GM21360 (cell line): ENCODE results near the gene RAET1L.
"Not testable (repeated sequence)": the region's sequence is repeated elsewhere in the genome, so short reads cannot be mapped to it uniquely, and the experiment has no call there.

Experiments
- ATAC-seq: cut with Tn5 transposase; IDR thresholded peaks from one replicate; pipeline ENCODE4 v1.9.1; 2021; ENCODE audit warnings: mild to moderate bottlenecking, moderate library complexity; ENCODE audit not compliant: unreplicated experiment

RAET1L gene

GRCh38 chr6:150025201-150025917 is at the start of gene RAET1L:
TSS of gene RAET1L (minus strand) at chr6:150025532. CDS start at chr6:150025471, 61 bp downstream.
- no peak for ATAC-seq

GRCh38 chr6:150075034-150075421 is 49.7 kb upstream of the RAET1L start:
- ATAC-seq, result no peak

GRCh38 chr6:150074396-150075033 is 49.2 kb upstream of the RAET1L start:
- not testable (repeated sequence) for ATAC-seq

GRCh38 chr6:150072201-150072600 is 46.9 kb upstream of the RAET1L start:
- no peak for ATAC-seq

GRCh38 chr6:150070236-150070818 is 45.0 kb upstream of the RAET1L start:
- no peak for ATAC-seq

- no peak for ATAC-seq
These were observed 44.4 kb upstream of the RAET1L start for GRCh38 chr6:150069706-150070105.

- peak; percentile 81 for ATAC-seq
These were observed 43.7 kb upstream of the RAET1L start, which contains the start of gene ULBP3 for GRCh38 chr6:150068720-150069648. TSS of gene ULBP3 (minus strand) at chr6:150069121. CDS start at chr6:150069066, 55 bp downstream.

DNA sequence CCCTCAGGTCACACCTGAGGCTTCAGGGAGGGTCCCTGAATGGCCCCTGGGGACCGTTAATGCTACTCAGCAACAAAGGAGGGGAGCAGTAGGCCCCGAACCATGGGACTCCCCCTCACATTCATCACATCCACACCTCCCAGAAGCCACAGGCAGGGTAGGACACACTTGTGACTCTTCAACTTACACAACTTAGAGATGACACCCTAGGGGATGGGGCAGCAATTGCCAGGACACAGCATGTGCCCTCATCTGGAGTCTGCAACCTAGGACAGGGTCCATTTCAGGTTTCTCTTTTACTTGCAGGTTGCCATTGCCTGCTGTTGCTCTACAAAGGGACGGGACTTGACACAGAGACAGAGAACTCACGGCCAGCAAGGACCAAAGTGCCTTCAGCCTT is 42.8 kb upstream of the RAET1L start:
- ATAC-seq, result no peak

- ATAC-seq, result no peak
These were observed 39.8 kb upstream of the RAET1L start for GRCh38 chr6:150065083-150065482.

DNA sequence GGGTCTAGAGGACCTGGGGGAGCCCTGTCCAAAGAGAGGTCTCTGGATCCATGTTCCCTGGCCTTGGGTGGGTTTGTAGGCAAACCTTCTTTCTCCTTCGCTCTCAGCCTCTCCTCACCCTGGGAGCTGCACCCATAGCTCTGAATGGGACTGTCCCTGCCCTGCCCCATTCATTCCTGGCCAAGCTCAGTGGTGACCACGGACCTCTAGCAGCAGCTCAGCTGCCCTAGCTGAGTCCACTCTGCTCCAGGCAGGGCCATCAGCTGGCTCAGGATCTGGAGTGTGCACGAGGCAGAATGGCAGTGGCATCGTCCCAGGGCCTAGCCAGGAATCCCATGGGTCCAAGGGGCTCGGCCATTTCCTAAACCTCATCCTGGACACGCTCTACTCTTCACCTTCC is 38.3 kb upstream of the RAET1L start:
- no peak for ATAC-seq

GRCh38 chr6:150059973-150060372 is 34.6 kb upstream of the RAET1L start:
- not testable (repeated sequence) for ATAC-seq

DNA sequence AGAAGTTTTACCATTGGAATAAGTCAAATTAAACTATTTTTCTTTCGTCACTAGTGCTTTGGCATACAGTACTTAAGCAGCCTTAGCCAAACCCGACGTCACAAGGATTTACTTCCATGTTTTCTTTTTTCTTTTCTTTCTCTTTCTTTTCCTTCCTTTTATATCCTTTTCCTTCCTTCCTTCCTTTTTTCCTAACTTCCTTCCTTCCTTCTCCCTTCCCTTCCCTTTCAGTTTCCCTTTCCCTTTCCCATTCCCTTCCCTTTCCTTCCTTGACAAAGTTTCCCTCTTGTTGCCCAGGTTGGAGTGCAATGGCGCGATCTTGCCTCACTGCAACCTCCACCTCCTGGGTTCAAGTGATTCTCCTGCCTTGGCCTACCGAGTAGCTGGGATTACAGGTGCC is 33.7 kb upstream of the RAET1L start:
- no peak for ATAC-seq

- no peak for ATAC-seq
These were observed 33.0 kb upstream of the RAET1L start for GRCh38 chr6:150058231-150058792.

- ATAC-seq, result no peak
These were observed 32.2 kb upstream of the RAET1L start for GRCh38 chr6:150057501-150057951.

DNA sequence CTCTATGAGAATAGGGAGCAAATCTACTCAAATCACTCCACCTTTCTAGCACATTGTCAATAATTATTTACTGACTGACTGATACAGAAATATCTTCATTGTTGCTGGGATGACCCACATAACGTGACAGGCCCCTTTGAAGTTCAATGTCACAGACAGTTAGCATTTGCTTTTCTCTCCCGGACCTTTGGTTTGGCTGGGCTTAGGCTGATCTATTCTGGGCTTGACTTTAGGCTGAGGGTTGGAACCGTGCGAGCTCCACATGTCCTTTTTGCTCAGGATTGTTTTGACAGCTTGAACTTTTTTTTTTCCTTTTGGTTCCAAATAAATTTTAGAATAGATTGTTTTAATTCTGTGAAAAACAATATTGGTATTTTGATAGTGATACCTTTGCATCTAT is 31.6 kb upstream of the RAET1L start:
- no peak for ATAC-seq

DNA sequence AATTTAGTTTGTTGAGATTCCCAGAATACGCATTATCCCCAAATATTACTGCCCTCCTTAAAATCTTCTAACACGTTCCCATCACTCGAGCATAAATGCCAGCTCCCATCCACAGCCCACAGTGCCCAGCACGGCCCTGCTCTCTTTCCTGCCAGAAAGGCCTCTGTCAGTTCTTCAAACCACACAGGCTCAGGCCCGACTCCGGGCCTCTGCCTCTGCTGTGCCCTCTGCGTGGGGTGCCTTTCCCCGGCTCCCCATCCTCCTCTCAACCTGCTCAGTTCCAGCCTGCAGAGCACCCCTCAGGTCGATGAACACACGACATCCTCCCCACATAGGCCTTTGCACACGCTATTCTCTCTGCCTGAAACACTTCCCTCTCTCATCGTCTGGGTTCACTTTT is 30.8 kb upstream of the RAET1L start:
- no peak for ATAC-seq

- ATAC-seq, result no peak
These were observed 29.8 kb upstream of the RAET1L start for GRCh38 chr6:150055131-150055530.

DNA sequence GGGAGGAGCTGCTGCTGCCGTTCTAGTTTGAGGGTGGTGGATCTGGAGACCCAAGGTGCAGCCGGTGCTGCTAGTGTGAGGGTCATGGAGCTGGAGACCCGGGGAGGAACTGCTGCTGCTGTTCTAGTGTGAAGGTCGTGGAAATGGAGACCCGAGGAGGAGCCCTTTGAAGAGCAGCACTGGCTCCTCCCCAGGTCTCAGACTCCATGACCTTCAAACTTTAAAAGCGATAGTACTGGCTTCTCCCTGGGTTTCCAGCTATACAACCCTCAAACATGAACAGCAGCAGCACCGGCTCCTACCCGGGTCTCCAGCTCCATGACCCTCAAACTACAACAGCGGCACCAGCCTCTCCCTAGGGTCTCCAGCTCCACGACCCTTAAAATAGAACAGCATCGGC is 28.1 kb upstream of the RAET1L start:
- no peak for ATAC-seq

- ATAC-seq, result no peak
These were observed 25.5 kb upstream of the RAET1L start for GRCh38 chr6:150050846-150051245.

- ATAC-seq, result no peak
These were observed 22.8 kb upstream of the RAET1L start for GRCh38 chr6:150048099-150048498.

- no peak for ATAC-seq
These were observed 21.6 kb upstream of the RAET1L start for GRCh38 chr6:150046943-150047342.
